GM12865 (cell line): ENCODE results near the gene QSER1.
A peak's percentile ranks its signal among the peaks of the same experiment; 100 is the strongest.

Experiments used
- DNase-seq: peaks from one replicate; pipeline ENCODE4 v3.0.0; 2010; ENCODE audit warnings: low read depth
- H3K4me3 ChIP-seq: 2 replicates; pipeline ENCODE4 v1.5.1; 2011; ENCODE audit warnings: mild to moderate bottlenecking, low read depth, low read length, control low read depth
- CTCF ChIP-seq: IDR thresholded peaks from 2 replicates; pipeline ENCODE4 v1.5.1; 2011; ENCODE audit warnings: low read length, control low read depth, low read depth, inconsistent platforms; ENCODE audit not compliant: insufficient read depth; ENCODE audit errors: missing control alignments

QSER1 gene

GRCh38 chr11:32891657-32892354 lies 805 bp upstream of the QSER1 start:
- no peak for TF ChIP-seq CTCF
- DNase-seq: peak; percentile 37
- H3K4me3 ChIP-seq: peak overlapping the region; percentile 69

- DNase-seq: no peak
- TF ChIP-seq CTCF: no peak
- peak overlapping the region; percentile 64 for H3K4me3 ChIP-seq
Measured at GRCh38 chr11:32893093-32893342, 407 bp downstream of the QSER1 start.

GRCh38 chr11:32893343-32894148 lies 935 bp downstream of the QSER1 start:
- TF ChIP-seq CTCF: peak; percentile 46
- peak; percentile 67 for DNase-seq
- H3K4me3 ChIP-seq: peak overlapping the region; percentile 64

- peak; percentile 73 for DNase-seq
- peak overlapping the region; percentile 64 for H3K4me3 ChIP-seq
- TF ChIP-seq CTCF: no peak
Measured at GRCh38 chr11:32894149-32894827, 1.7 kb downstream of the QSER1 start.

- TF ChIP-seq CTCF: no peak
- DNase-seq: no peak
- H3K4me3 ChIP-seq: peak overlapping the region; percentile 64
Measured at GRCh38 chr11:32894921-32895320, 2.3 kb downstream of the QSER1 start.

GRCh38 chr11:32895471-32895870 lies 2.9 kb downstream of the QSER1 start:
- DNase-seq: peak; percentile 13
- no peak overlapping the region for H3K4me3 ChIP-seq
- TF ChIP-seq CTCF: no peak
